Calu3 (cell line): Measurements from ENCODE around the gene SLIT1. TPM values are rescaled to one million over a fixed set of nuclear protein-coding genes. Genes with fewer than 3 reads are reported as not detected.

Experiments used
- BruUV-seq: library from RNA; stranded (reverse); fragments of 400-500 nt; replicated peaks from 2 replicates; lab custom pipeline; 2021; lab: Mats Ljungman, UMichigan
- CTCF ChIA-PET: fragments of 300-600 bp; sonication (Branson Sonifier 250); formaldehyde crosslinking; loops from one replicate; lab custom pipeline; 2022; ENCODE audit warnings: antibody characterized with exemption; lab: Charles Lee
- DNase-seq: peaks from one replicate; pipeline ENCODE4 v3.0.0; 2022
- H3K27ac Mint-ChIP-seq: one replicate; pipeline ENCODE4 v1.8.0; 2022; ENCODE audit warnings: mixed read lengths; ENCODE audit not compliant: unreplicated experiment
- H3K27me3 Mint-ChIP-seq: one replicate; pipeline ENCODE4 v1.8.0; 2022; ENCODE audit warnings: mixed read lengths; ENCODE audit not compliant: unreplicated experiment
- H3K36me3 Mint-ChIP-seq: one replicate; pipeline ENCODE4 v1.8.0; 2022; ENCODE audit warnings: mild to moderate bottlenecking, moderate library complexity, mixed read lengths; ENCODE audit not compliant: insufficient read depth, unreplicated experiment
- H3K4me1 Mint-ChIP-seq: one replicate; pipeline ENCODE4 v1.8.0; 2022; ENCODE audit warnings: mild to moderate bottlenecking, low read depth, mixed read lengths; ENCODE audit not compliant: unreplicated experiment
- H3K4me3 Mint-ChIP-seq: one replicate; pipeline ENCODE4 v1.8.0; 2022; ENCODE audit warnings: mild to moderate bottlenecking, low read depth, moderate library complexity, mixed read lengths; ENCODE audit not compliant: unreplicated experiment
- H3K9me3 Mint-ChIP-seq: one replicate; pipeline ENCODE4 v1.8.0; 2022; ENCODE audit warnings: low read depth, mixed read lengths; ENCODE audit not compliant: unreplicated experiment
- CTCF ChIP-seq: fragments of 200-600 bp; IDR thresholded peaks from one replicate; pipeline ENCODE4 v1.8.0; 2022; ENCODE audit warnings: antibody characterized with exemption; ENCODE audit not compliant: unreplicated experiment
- intact Hi-C: fragments of 100-400 bp; cut with micrococcal nuclease; formaldehyde crosslinking; loops from one replicate; pipeline ENCODE4 v1.10.0; 2022; ENCODE audit not compliant: unreplicated experiment
- total RNA-seq: library from RNA; stranded (reverse); gene quantifications from 2 replicates; pipeline ENCODE4 v1.2.3, GENCODE V29; 2022

Gene SLIT1
- total RNA-seq, 1 experiment from 2014 or later: not detected

- Mint-ChIP-seq H3K36me3 (no peaks in the 10 kb centered on the region), H3K4me3 (no peak overlapping the region), H3K9me3 (no peaks in the 10 kb centered on the region), H3K27ac (no peak overlapping the region), H3K27me3 (peaks cover 94% of the 10 kb centered on the region), H3K4me1 (no peaks in the 10 kb centered on the region)
- CTCF ChIA-PET: no interaction called here
- intact Hi-C loops: loop anchor here (10.0 kb wide), 1 partner anchor 85 kb away; no protein-coding TSS in a partner anchor
- no peak for DNase-seq
- no TSS peak for BruUV-seq
- TF ChIP-seq CTCF: no peak
These were observed 56.1 kb downstream of the SLIT1 start for GRCh38 chr10:97129666-97130065.

DNA sequence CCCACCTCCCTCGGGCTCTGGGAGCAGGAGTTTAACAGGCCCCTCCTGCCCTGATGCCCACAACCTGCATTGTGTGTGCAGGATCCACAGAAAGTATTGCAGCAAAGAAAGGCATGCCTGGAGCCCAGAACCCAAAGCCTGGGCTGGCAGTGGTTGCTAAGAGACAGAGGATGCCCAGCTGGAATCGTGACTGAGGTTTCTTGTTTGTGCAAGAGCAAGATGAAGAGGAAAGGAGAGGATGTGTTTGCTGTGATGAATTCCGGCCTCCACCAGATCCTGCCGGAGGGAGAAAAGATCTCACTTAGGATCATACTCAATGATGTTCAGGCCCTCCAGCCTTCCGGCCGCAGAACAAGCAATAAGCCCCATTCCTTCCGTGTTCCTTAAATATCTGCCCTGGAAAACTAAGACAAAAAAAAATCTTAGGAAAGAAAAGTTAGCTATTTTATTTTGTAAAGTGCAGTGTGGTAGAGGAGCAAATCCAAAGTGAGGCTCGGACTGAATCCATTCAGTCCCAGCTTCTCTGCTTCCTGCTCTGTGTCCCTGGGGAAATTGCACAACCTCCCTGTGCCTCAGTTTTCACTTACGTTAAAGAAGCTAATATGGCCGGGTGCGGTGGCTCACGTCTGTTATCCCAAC is 57.1 kb downstream of the SLIT1 start:
- BruUV-seq: no TSS peak
- Mint-ChIP-seq H3K4me1 (no peaks in the 10 kb centered on the region), H3K27ac (no peak overlapping the region), H3K4me3 (no peak overlapping the region), H3K36me3 (no peaks in the 10 kb centered on the region), H3K9me3 (no peaks in the 10 kb centered on the region), H3K27me3 (peaks cover 94% of the 10 kb centered on the region)
- no peak for TF ChIP-seq CTCF
- intact Hi-C loops: loop anchor here (10.0 kb wide), 1 partner anchor 86 kb away; no protein-coding TSS in a partner anchor
- DNase-seq: no peak
- CTCF ChIA-PET: no interaction called here

GRCh38 chr10:97128039-97128492 is 57.7 kb downstream of the SLIT1 start:
- no peaks in the 10 kb centered on the region for H3K4me1 Mint-ChIP-seq
- intact Hi-C loops: loop anchor here (10.0 kb wide), 1 partner anchor 87 kb away; no protein-coding TSS in a partner anchor
- no peak for DNase-seq
- H3K27me3 Mint-ChIP-seq: peaks cover 94% of the 10 kb centered on the region
- CTCF ChIA-PET: no interaction called here
- H3K4me3 Mint-ChIP-seq: no peak overlapping the region
- H3K27ac Mint-ChIP-seq: no peak overlapping the region
- H3K36me3 Mint-ChIP-seq: no peaks in the 10 kb centered on the region
- BruUV-seq: no TSS peak
- H3K9me3 Mint-ChIP-seq: no peaks in the 10 kb centered on the region
- no peak for TF ChIP-seq CTCF

DNA sequence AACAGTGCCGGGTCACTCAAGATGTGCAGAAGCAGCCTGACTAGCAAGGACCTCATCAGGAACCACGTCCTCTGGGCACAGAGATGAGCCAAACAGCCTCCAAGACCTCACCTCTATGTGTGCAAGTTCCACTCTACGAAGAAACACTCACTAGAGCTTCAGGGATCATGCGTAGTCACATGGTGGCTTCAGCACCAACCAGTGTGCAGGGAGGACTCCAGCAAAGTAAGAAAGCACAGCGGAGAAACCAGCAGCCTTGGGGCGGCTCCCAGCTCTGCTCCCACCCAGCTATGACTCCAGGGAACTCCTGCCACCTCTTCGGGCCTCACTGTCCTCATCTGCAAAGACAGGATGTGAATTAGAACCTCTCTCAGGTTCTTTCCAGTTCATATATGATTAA is 58.2 kb downstream of the SLIT1 start:
- no peak for DNase-seq
- intact Hi-C loops: loop anchor here (10.0 kb wide), 1 partner anchor 87 kb away; no protein-coding TSS in a partner anchor
- Mint-ChIP-seq H3K27me3 (peaks cover 94% of the 10 kb centered on the region), H3K36me3 (no peaks in the 10 kb centered on the region), H3K27ac (no peak overlapping the region), H3K9me3 (no peaks in the 10 kb centered on the region), H3K4me3 (no peak overlapping the region), H3K4me1 (no peaks in the 10 kb centered on the region)
- CTCF ChIA-PET: no interaction called here
- TF ChIP-seq CTCF: no peak
- no TSS peak for BruUV-seq
